Tibial artery (tissue), 4 donors: ENCODE results near the gene TMEM132D.
"Not testable (repeated sequence)": the region's sequence is repeated elsewhere in the genome, so short reads cannot be mapped to it uniquely, and the experiment has no call there.

ENCODE experiments used
- DNase-seq, 2 donors: peaks; one replicate each; pipeline ENCODE4 v3.0.0-alpha.2; 2019
- H3K27ac ChIP-seq, 2 donors: fragments of 200-600 bp; sonication (generic) in 1 of 2; 1 replicate in 1 of 2; 2 replicates in 1 of 2; pipeline ENCODE4 v1.5.1; 2018 to 2019; ENCODE audit warnings: mild to moderate bottlenecking in 1 of 2
- H3K27me3 ChIP-seq, 2 donors: fragments of 200-600 bp; sonication (generic) in 1 of 2; one replicate each; pipeline versions ENCODE4 v1.5.1 to v1.6.0; 2016 to 2019
- H3K36me3 ChIP-seq, 3 donors: fragments of 200-600 bp; sonication (generic) in 2 of 3; one replicate each; pipeline ENCODE4 v1.5.1; 2016 to 2019; ENCODE audit warnings: mild to moderate bottlenecking in 2 of 3
- H3K4me1 ChIP-seq, 4 donors: fragments of 200-600 bp; sonication (generic) in 2 of 4; 1 replicate in 3 of 4; 2 replicates in 1 of 4; pipeline ENCODE4 v1.5.1; 2016 to 2019
- H3K4me3 ChIP-seq, 2 donors: fragments of 200-600 bp; sonication (generic) in 1 of 2; 1 replicate in 1 of 2; 2 replicates in 1 of 2; pipeline ENCODE4 v1.5.1; 2018 to 2019; ENCODE audit warnings: mild to moderate bottlenecking in 2 of 2
- H3K9me3 ChIP-seq, 3 donors: fragments of 200-600 bp; sonication (generic) in 1 of 3; one replicate each; pipeline ENCODE4 v1.5.1; 2016 to 2019
- CTCF ChIP-seq, 2 experiments: fragments of 200-600 bp in 1 of 2; fragments of 450-650 bp in 1 of 2; IDR thresholded peaks; one replicate each; pipeline ENCODE4 v1.5.1; 2017 to 2019; ENCODE audit warnings: antibody characterized with exemption in 2 of 2, mild to moderate bottlenecking in 1 of 2, moderate library complexity in 1 of 2
- intact Hi-C: fragments of 100-400 bp; cut with DNase I; formaldehyde crosslinking; loops from one replicate; pipeline ENCODE4 v1.15.0; 2023; ENCODE audit warnings: low total_unique reads

TMEM132D gene

DNA sequence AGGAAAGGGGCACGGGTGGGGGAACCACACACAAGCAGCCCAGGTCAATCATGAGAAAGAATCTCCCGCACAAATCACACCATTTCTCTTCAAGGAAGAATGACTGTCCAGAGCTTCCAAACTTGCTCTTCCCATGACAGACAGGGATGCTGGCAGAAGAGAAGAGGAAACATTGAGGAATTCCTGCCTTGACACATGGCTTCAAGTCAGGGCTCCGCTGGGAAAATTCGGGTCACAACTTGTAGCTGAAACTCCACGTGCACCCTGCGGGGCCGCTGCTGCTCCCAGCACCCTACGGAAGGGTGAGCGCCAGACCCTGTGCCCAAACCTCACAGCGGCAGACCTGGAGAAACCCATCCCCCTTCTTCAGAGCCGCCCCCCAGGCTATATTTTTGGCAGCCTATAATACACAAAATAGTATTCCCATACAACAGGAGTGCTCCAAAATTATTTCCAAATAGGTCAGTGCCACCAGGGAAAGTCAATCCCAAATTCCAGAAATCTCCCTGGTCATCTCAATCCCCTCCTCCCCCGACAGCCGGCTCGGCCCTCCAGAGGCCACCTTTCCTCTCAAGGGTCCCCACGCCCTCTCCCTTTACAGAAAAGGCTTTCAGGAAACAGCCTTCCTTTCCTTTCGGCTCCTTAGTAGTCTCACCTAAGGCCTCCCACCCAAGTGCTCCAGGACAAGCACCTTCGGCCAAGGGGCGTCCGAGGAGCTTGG, 1.3 kb downstream of the TMEM132D start:
- Histone ChIP-seq H3K27me3 (peaks cover 0 to 27% of the 10 kb centered on the region in 2 donors), H3K27ac (no peak overlapping the region), H3K4me1 (no peaks in the 10 kb centered on the region), H3K36me3 (no peaks in the 10 kb centered on the region), H3K4me3 (no peak overlapping the region), H3K9me3 (no peaks in the 10 kb centered on the region)
- intact Hi-C loops, result no loop called here
- no peak for TF ChIP-seq CTCF (IDR thresholded peaks at IDR 0.05)
- no peak for DNase-seq

DNA sequence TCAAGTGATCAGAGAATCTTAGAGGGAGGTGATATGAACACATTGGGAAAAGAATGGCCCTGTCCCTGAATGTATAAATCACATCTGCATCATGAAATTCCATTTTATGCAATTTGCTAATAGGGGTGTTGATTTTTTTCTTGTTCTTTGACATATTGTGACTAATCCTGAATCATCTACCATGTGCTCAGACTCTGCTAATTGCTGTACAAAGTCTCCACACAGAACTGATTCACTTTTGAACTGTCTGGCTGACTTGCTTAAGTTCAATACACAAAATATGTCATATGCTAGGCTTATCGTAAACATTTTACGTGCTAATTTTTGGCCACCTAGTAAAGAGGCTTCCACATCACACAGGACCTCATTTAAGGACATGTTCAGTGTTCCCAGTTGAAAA, 2.6 kb downstream of the TMEM132D start:
- Histone ChIP-seq H3K27ac (no peak overlapping the region), H3K4me1 (no peaks in the 10 kb centered on the region), H3K36me3 (no peaks in the 10 kb centered on the region), H3K9me3 (no peaks in the 10 kb centered on the region), H3K27me3 (peaks cover 0 to 27% of the 10 kb centered on the region in 2 donors), H3K4me3 (no peak overlapping the region)
- no peak for TF ChIP-seq CTCF (IDR thresholded peaks at IDR 0.05)
- intact Hi-C loops, result no loop called here
- no peak for DNase-seq

DNA sequence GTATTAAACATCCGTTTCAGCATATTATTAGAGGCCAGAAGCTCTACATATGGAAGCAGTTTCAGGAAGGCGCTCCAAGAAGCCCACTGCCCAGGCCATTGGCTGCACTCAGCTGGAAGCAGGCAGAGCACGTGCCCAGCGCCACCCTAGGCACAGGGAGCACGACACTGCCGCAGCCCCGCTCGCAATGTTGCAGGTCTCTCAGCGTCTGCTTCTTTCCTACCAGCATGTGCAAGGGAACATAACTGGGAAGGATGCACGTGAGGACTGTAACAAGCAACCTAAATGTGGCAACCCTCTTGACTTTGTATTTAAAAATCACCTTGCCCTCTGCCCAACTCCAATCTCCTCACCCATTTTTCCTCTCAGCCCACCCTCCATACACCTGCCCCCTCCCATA, 3.5 kb downstream of the TMEM132D start:
- no peak for TF ChIP-seq CTCF (IDR thresholded peaks at IDR 0.05)
- intact Hi-C loops, result no loop called here
- no peaks in the 10 kb centered on the region for H3K9me3 ChIP-seq
- DNase-seq, result no peak
- H3K4me3 ChIP-seq, result no peak overlapping the region
- H3K27me3 ChIP-seq, result peaks cover 0 to 27% of the 10 kb centered on the region in 2 donors
- H3K27ac ChIP-seq, result no peak overlapping the region
- H3K4me1 ChIP-seq, result no peaks in the 10 kb centered on the region
- no peaks in the 10 kb centered on the region for H3K36me3 ChIP-seq

GRCh38 chr12:129899045-129899444, 4.8 kb downstream of the TMEM132D start:
- H3K4me3 ChIP-seq, intact Hi-C loops, H3K27ac ChIP-seq, H3K36me3 ChIP-seq, DNase-seq, H3K9me3 ChIP-seq, H3K4me1 ChIP-seq: not testable (repeated sequence)
- peaks cover 0 to 17% of the 10 kb centered on the region in 2 donors for H3K27me3 ChIP-seq

GRCh38 chr12:129893691-129894090, 10.1 kb downstream of the TMEM132D start:
- H3K4me1 ChIP-seq, result no peaks in the 10 kb centered on the region
- no peaks in the 10 kb centered on the region for H3K27me3 ChIP-seq
- H3K9me3 ChIP-seq, result no peaks in the 10 kb centered on the region
- H3K4me3 ChIP-seq, result no peak overlapping the region
- no peak for DNase-seq
- no peak for TF ChIP-seq CTCF (IDR thresholded peaks at IDR 0.05)
- intact Hi-C loops, result no loop called here
- no peak overlapping the region for H3K27ac ChIP-seq
- no peaks in the 10 kb centered on the region for H3K36me3 ChIP-seq

DNA sequence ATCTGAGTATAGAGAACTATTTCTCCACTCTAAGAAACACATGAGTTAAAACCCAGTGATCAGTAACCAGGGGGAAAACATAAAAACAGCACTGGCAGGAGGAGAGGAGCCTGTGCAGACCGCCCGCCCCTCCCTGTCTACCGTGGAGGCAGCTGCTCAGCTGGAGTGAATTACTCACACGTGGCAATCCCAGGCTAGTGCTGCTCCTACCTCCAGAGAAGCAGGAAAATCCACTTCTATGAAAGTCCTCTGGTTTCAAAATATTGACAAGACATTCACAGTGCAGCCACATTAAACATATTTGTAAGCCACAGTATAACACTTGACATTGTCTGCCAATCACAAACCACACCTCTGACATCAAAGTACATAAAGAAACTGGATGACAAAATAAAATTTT, 16.7 kb downstream of the TMEM132D start:
- Histone ChIP-seq H3K27me3 (no peaks in the 10 kb centered on the region), H3K9me3 (no peaks in the 10 kb centered on the region), H3K4me1 (no peaks in the 10 kb centered on the region), H3K27ac (no peak overlapping the region), H3K36me3 (no peaks in the 10 kb centered on the region), H3K4me3 (no peak overlapping the region)
- intact Hi-C loops, result no loop called here
- TF ChIP-seq CTCF (IDR thresholded peaks at IDR 0.05), result no peak
- no peak for DNase-seq
